OCI-LY1 (cell line): Measurements from ENCODE around the gene MEIKIN.
"Not testable (repeated sequence)": the region's sequence is repeated elsewhere in the genome, so short reads cannot be mapped to it uniquely, and the experiment has no call there.

Source experiments
- H2AFZ ChIP-seq: fragments of 200-600 bp; sonication (generic), shearing (Covaris generic); 2 replicates; pipeline ENCODE4 v1.6.0; 2014; ENCODE audit warnings: antibody characterized with exemption, mild to moderate bottlenecking, low read length
- H3F3A ChIP-seq: fragments of 200-600 bp; sonication (generic), shearing (Covaris generic); 2 replicates; pipeline ENCODE4 v1.6.0; 2014; ENCODE audit warnings: mild to moderate bottlenecking, antibody characterized with exemption, low read length, moderate library complexity; ENCODE audit not compliant: insufficient read depth
- H3K27ac ChIP-seq: fragments of 200-600 bp; sonication (generic); 2 replicates; pipeline ENCODE4 v1.5.1; 2014; ENCODE audit warnings: low read length, mixed run types, mild to moderate bottlenecking, low read depth; ENCODE audit not compliant: poor library complexity, severe bottlenecking
- H3K27me3 ChIP-seq: fragments of 200-600 bp; sonication (generic); 2 replicates; pipeline ENCODE4 v1.6.0; 2014; ENCODE audit warnings: antibody characterized with exemption, mild to moderate bottlenecking, low read length, moderate library complexity; ENCODE audit not compliant: insufficient read depth
- H3K36me3 ChIP-seq: fragments of 200-600 bp; sonication (generic); 2 replicates; pipeline ENCODE4 v1.6.1; 2014; ENCODE audit warnings: mild to moderate bottlenecking, antibody characterized with exemption, low read length, moderate library complexity, mixed read lengths; ENCODE audit not compliant: insufficient read depth
- H3K4me1 ChIP-seq: fragments of 200-600 bp; sonication (generic); 2 replicates; pipeline ENCODE4 v1.5.1; 2014; ENCODE audit warnings: mild to moderate bottlenecking, low read length, moderate library complexity; ENCODE audit not compliant: insufficient read depth, severe bottlenecking
- H3K4me2 ChIP-seq: fragments of 200-600 bp; sonication (generic), shearing (Covaris generic); 2 replicates; pipeline ENCODE4 v1.6.1; 2014; ENCODE audit warnings: low read length
- H3K4me3 ChIP-seq: fragments of 200-600 bp; sonication (generic); 2 replicates; pipeline ENCODE4 v1.5.1; 2014; ENCODE audit warnings: low read length, low read depth, mild to moderate bottlenecking, mixed read lengths; ENCODE audit not compliant: poor library complexity, severe bottlenecking
- H3K79me2 ChIP-seq: fragments of 200-600 bp; shearing (Covaris generic); 2 replicates; pipeline ENCODE4 v1.6.1; 2016; ENCODE audit warnings: mixed run types, low read length, mixed read lengths; ENCODE audit not compliant: insufficient read depth
- H3K9ac ChIP-seq: fragments of 200-600 bp; sonication (generic), shearing (Covaris generic); 2 replicates; pipeline ENCODE4 v1.6.1; 2014; ENCODE audit warnings: mild to moderate bottlenecking, low read length, mixed read lengths
- H3K9me2 ChIP-seq: fragments of 200-600 bp; sonication (generic), shearing (Covaris generic); 2 replicates; pipeline ENCODE4 v1.6.1; 2014; ENCODE audit warnings: low read depth, mild to moderate bottlenecking, low read length, mixed read lengths
- H3K9me3 ChIP-seq: fragments of 200-600 bp; shearing (Covaris generic); 2 replicates; pipeline ENCODE4 v1.6.1; 2014; ENCODE audit warnings: low read length, mixed read lengths
- H4K20me1 ChIP-seq: fragments of 200-600 bp; sonication (generic), shearing (Covaris generic); 2 replicates; pipeline ENCODE4 v1.6.0; 2016; ENCODE audit warnings: mild to moderate bottlenecking, low read length; ENCODE audit not compliant: insufficient read depth
- EZH2 ChIP-seq: fragments of 200-600 bp; sonication (generic), shearing (Covaris generic); IDR thresholded peaks from 2 replicates; pipeline ENCODE4 v1.8.0; 2017; ENCODE audit warnings: borderline replicate concordance, mixed run types, mild to moderate bottlenecking, antibody characterized with exemption, low read length, moderate library complexity, mixed read lengths
- TF ChIP-seq, protein P1 (sequence below): fragments of 200-600 bp; sonication (generic), shearing (Covaris generic); IDR thresholded peaks from 2 replicates; pipeline ENCODE4 v1.5.1; 2017; ENCODE audit warnings: mild to moderate bottlenecking, antibody characterized with exemption, low read length, moderate library complexity, mixed read lengths

The MEIKIN gene

GRCh38 chr5:131845828-131846227 is 99.6 kb downstream of the MEIKIN start:
- no peak overlapping the region for H2AFZ ChIP-seq
- H3K79me2 ChIP-seq = no peaks in the 10 kb centered on the region
- H3K27ac ChIP-seq = no peak overlapping the region
- no peak overlapping the region for H3K4me2 ChIP-seq
- H4K20me1 ChIP-seq = no peaks in the 10 kb centered on the region
- H3K4me1 ChIP-seq = no peaks in the 10 kb centered on the region
- no peak for TF ChIP-seq EZH2
- TF ChIP-seq, protein P1, sequence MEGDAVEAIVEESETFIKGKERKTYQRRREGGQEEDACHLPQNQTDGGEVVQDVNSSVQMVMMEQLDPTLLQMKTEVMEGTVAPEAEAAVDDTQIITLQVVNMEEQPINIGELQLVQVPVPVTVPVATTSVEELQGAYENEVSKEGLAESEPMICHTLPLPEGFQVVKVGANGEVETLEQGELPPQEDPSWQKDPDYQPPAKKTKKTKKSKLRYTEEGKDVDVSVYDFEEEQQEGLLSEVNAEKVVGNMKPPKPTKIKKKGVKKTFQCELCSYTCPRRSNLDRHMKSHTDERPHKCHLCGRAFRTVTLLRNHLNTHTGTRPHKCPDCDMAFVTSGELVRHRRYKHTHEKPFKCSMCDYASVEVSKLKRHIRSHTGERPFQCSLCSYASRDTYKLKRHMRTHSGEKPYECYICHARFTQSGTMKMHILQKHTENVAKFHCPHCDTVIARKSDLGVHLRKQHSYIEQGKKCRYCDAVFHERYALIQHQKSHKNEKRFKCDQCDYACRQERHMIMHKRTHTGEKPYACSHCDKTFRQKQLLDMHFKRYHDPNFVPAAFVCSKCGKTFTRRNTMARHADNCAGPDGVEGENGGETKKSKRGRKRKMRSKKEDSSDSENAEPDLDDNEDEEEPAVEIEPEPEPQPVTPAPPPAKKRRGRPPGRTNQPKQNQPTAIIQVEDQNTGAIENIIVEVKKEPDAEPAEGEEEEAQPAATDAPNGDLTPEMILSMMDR = no peak
- peaks cover 18% of the 10 kb centered on the region; the same call in 1 of the 2 replicates for H3K9me3 ChIP-seq
- H3K27me3 ChIP-seq = no peaks in the 10 kb centered on the region
- H3K9me2 ChIP-seq = no peaks in the 10 kb centered on the region
- H3K36me3 ChIP-seq = no peaks in the 10 kb centered on the region
- H3K4me3 ChIP-seq = no peak overlapping the region
- no peaks in the 10 kb centered on the region for H3F3A ChIP-seq
- H3K9ac ChIP-seq = no peak overlapping the region

DNA sequence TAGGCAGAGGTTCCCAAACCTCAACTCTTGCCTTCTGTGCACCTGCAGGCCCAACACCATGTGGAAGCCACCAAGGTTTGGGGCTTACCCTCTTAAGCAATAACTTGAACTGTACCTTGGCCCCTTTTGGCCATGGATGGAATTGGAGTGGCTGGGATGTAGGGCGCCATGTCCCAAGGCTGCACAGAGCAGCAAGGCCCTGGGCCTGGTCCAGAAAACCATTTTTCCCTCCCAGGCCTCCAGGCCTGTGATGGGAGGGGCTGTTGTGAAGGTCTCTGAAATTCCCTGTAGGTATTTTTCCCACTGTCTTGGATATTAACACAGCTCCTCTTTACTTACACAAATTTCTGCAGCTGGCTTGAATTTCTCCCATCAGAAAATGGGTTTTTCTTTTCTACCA is 102.5 kb downstream of the MEIKIN start:
- not testable (repeated sequence) for H3K4me2 ChIP-seq, H3K9ac ChIP-seq, H3K4me1 ChIP-seq, H3K4me3 ChIP-seq, H4K20me1 ChIP-seq, H2AFZ ChIP-seq, H3K9me2 ChIP-seq, H3K27ac ChIP-seq, H3F3A ChIP-seq, H3K36me3 ChIP-seq, H3K79me2 ChIP-seq, H3K27me3 ChIP-seq
- H3K9me3 ChIP-seq = peaks cover 11% of the 10 kb centered on the region; the same call in 1 of the 2 replicates

GRCh38 chr5:131832702-131833101 is 112.8 kb downstream of the MEIKIN start:
- H3K9ac ChIP-seq, H4K20me1 ChIP-seq, H3K27me3 ChIP-seq, H3K9me3 ChIP-seq, H3K4me3 ChIP-seq, H2AFZ ChIP-seq, H3K4me1 ChIP-seq, H3K4me2 ChIP-seq, H3K9me2 ChIP-seq, H3K79me2 ChIP-seq, H3K27ac ChIP-seq, H3K36me3 ChIP-seq, H3F3A ChIP-seq: not testable (repeated sequence)

- Histone ChIP-seq H4K20me1 (no peaks in the 10 kb centered on the region), H3K4me3 (no peak overlapping the region), H3K4me1 (no peaks in the 10 kb centered on the region), H3K27ac (no peak overlapping the region), H3K27me3 (no peaks in the 10 kb centered on the region), H3K4me2 (no peak overlapping the region), H3F3A (no peaks in the 10 kb centered on the region), H3K9me2 (no peaks in the 10 kb centered on the region), H3K36me3 (no peaks in the 10 kb centered on the region), H2AFZ (no peak overlapping the region), H3K9ac (no peak overlapping the region), H3K79me2 (no peaks in the 10 kb centered on the region), H3K9me3 (no peaks in the 10 kb centered on the region)
- TF ChIP-seq, protein P1 = no peak
- no peak for TF ChIP-seq EZH2
These were observed 120.0 kb downstream of the MEIKIN start for GRCh38 chr5:131825404-131826013.
